Karpas-422 (cell line): Measurements from ENCODE around the gene CENPT. TPM values are rescaled to one million over a fixed set of nuclear protein-coding genes. Genes with fewer than 3 reads are reported as not detected.

Experiments
- DNase-seq: peaks from one replicate; pipeline ENCODE4 v3.0.0-alpha.2; 2015
- H2AFZ ChIP-seq: fragments of 200-600 bp; sonication (generic); 2 replicates; pipeline ENCODE4 v1.6.1; 2014; ENCODE audit warnings: antibody characterized with exemption, low read length, mixed read lengths
- H3K27ac ChIP-seq: fragments of 200-600 bp; sonication (generic); 2 replicates; pipeline ENCODE4 v1.5.1; 2014; ENCODE audit warnings: mild to moderate bottlenecking, low read length, moderate library complexity
- H3K27me3 ChIP-seq: fragments of 200-600 bp; sonication (generic); 2 replicates; pipeline ENCODE4 v1.6.1; 2014; ENCODE audit warnings: low read length, mixed read lengths
- H3K36me3 ChIP-seq: fragments of 200-600 bp; sonication (generic); 2 replicates; pipeline ENCODE4 v1.6.1; 2014; ENCODE audit warnings: low read length, mixed read lengths; ENCODE audit not compliant: insufficient read depth
- H3K4me1 ChIP-seq: fragments of 200-600 bp; sonication (generic); 2 replicates; pipeline ENCODE4 v1.6.1; 2014; ENCODE audit warnings: mild to moderate bottlenecking, low read length, mixed read lengths
- H3K4me2 ChIP-seq: fragments of 200-600 bp; sonication (generic); 2 replicates; pipeline ENCODE4 v1.6.1; 2014; ENCODE audit warnings: low read length, low read depth, mild to moderate bottlenecking; ENCODE audit not compliant: poor library complexity, severe bottlenecking
- H3K4me3 ChIP-seq: fragments of 200-600 bp; sonication (generic); 2 replicates; pipeline ENCODE4 v1.5.1; 2014; ENCODE audit warnings: mild to moderate bottlenecking, antibody characterized with exemption, low read length, mixed read lengths
- H3K79me2 ChIP-seq: fragments of 200-600 bp; sonication (generic); 2 replicates; pipeline ENCODE4 v1.6.1; 2014; ENCODE audit warnings: mild to moderate bottlenecking, low read length, mixed read lengths
- H3K9ac ChIP-seq: fragments of 200-600 bp; sonication (generic); 2 replicates; pipeline ENCODE4 v1.6.0; 2014; ENCODE audit warnings: low read length
- H3K9me2 ChIP-seq: fragments of 200-600 bp; sonication (generic), shearing (Covaris generic); replicated peaks from 2 replicates; pipeline ENCODE4 v1.6.0; 2014; ENCODE audit warnings: mild to moderate bottlenecking, low read length, moderate library complexity; ENCODE audit not compliant: insufficient read depth
- H3K9me3 ChIP-seq: fragments of 300-700, 200-600 bp; sonication (generic); 2 replicates; pipeline ENCODE4 v1.6.1; 2014; ENCODE audit warnings: low read length, mixed read lengths
- H4K20me1 ChIP-seq: fragments of 200-600 bp; sonication (generic); 2 replicates; pipeline ENCODE4 v1.6.1; 2014; ENCODE audit warnings: mild to moderate bottlenecking, antibody characterized with exemption, low read length, low read depth; ENCODE audit not compliant: insufficient read depth
- total RNA-seq: library from RNA; depleted of rRNA; stranded (reverse); fragments of >200 nt; shearing (Covaris generic); gene quantifications from 2 replicates; pipeline ENCODE4 v1.2.3, GENCODE V29; 2014; ENCODE audit warnings: low replicate concordance

Gene CENPT
- total RNA-seq, 1 experiment from 2014 or later = 22.0 TPM

DNA sequence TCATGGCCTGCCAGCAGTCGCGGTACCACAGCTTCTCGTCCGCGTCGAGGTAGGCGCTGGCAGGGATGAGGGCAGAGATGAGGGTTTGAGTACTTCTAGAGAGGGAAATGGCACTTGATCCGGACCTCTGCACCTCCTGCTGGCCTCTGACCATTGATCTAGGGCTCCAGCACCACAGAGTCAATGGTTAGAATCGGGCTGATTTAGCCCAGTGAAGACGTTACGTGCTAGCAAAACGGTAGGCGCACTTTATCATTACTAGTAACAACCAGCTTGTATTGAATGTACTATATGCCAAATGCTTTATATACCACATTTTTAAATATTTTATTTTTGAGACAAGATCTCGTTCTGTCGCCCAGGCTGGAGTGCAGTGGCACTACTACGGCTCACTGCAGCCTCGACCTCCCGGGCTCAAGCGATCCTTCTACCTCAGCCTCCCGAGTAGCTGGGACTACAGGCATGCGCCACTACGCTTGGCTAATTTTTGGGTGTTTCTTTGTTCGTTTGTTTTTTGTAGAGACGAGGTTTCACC is 40.3 kb downstream of the CENPT start:
- peak overlapping the region; percentile 73 for H3K9ac ChIP-seq

DNA sequence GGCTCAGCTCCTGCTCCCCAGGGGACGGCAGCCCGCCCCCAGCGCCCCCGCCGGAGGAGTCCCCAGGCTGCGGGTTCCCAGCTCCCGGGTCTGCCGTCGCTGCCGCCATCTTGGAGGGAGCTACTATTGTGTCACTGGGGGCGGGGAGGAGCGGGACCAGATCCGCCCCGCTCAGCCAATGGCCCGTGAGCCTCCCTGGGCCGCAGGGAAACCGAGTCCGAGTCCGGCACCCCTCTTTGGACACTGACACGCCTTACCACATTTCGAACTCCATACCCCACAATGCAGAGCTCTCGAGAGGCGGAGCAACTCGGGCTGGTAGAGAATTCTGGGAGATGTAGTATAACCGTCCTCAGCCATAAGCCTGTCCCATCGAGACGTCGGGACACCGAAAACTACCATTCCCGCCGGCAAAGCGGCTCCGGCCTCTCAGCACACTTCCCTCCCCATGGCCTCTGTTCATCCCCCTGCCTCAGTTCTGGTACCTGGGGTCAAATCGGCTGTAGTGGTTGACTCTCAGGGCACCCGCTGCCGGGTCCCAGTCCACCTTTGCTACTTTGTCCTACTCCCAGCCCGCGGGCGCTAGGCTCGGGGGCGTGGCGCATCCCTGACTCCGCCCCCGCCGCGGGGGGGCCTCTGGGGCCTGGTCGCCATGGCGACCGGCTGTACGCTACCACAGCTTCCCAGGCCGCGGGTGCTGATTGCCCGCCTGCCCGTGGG is 40.9 kb downstream of the CENPT start, which contains the start of the genes RANBP10 and TSNAXIP1:
Gene RANBP10 (minus strand): TSS at position 133 of the 720 bp plus-strand sequence. CDS start 24 bp downstream, at position 109.
Gene TSNAXIP1 (plus strand): TSS at position 462 of the 720 bp plus-strand sequence. CDS start 261 bp downstream, outside the sequence.
- Histone ChIP-seq H3K79me2 (peaks cover 43% of the 10 kb centered on the region), H4K20me1 (no peaks in the 10 kb centered on the region), H3K27ac (no peak within 1 kb of the TSS), H3K4me3 (peak within 1 kb of the TSS; percentile 87), H3K9me3 (no peaks in the 10 kb centered on the region), H3K9ac (peak within 1 kb of the TSS; percentile 84), H3K27me3 (no peaks in the 10 kb centered on the region), H3K4me2 (peak within 1 kb of the TSS; percentile 89), H3K4me1 (peaks cover 37% of the 10 kb centered on the region), H3K9me2 (no peaks in the 10 kb centered on the region), H2AFZ (peak within 1 kb of the TSS; percentile 95), H3K36me3 (peaks cover 14% of the 10 kb centered on the region)
- peak; percentile 99 for DNase-seq

More for the DNA sequence above, 40.3 kb downstream of the CENPT start:
- Histone ChIP-seq H3K27ac (no peak overlapping the region), H3K9me2 (no peaks in the 10 kb centered on the region), H3K4me3 (peak overlapping the region; percentile 87), H4K20me1 (0 out of 2 replicates have a peak, but pooled peaks cover 2% of the 10 kb centered on the region), H3K36me3 (peaks cover 11% of the 10 kb centered on the region), H3K27me3 (no peaks in the 10 kb centered on the region), H3K4me1 (peaks cover 31% of the 10 kb centered on the region), H2AFZ (peak overlapping the region; percentile 95), H3K79me2 (peaks cover 37% of the 10 kb centered on the region), H3K4me2 (peak overlapping the region; percentile 89), H3K9me3 (no peaks in the 10 kb centered on the region)
- DNase-seq = no peak

DNA sequence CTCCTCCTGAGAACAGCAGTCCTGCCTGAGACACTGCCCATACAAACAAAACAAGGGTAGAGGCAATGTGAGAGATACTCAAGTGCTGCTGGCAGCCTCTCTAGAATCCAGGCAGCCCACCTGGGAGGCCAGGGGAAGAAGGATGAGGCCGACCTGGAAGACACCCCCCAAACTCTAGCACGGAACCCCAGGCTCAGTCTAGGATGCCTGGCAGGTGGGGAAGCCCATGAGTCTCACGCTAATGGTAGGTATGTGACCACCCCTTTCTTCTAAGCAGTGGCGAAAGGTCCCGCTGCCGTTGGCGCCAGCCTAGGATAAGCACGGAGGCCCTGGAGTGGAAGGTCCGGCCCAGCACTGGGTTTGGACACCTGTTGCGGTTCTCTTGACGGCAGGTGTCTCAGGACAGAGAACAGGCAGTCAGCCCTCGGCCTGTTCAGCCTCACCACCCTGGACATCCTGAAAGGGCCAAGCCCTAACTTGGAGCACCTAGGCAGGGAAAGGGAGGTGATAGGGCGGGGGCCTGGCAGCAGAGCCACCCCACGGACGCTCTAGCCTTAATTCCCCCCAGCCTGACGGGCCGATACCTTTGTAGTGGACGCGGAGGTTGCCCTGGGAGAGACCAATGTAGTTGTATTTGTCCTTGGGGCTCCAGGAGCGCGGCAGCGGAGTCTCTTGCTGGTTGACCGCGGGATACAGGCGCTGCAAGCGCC is 41.6 kb downstream of the CENPT start:
- Histone ChIP-seq H3K79me2 (peaks cover 50% of the 10 kb centered on the region), H3K36me3 (peaks cover 14% of the 10 kb centered on the region), H3K4me2 (peak overlapping the region; percentile 72), H3K4me3 (peak overlapping the region; percentile 87), H2AFZ (peak overlapping the region; percentile 67; the same call in 1 of the 2 replicates), H4K20me1 (no peaks in the 10 kb centered on the region), H3K9me2 (no peaks in the 10 kb centered on the region), H3K9ac (peak overlapping the region; percentile 84), H3K4me1 (peaks cover 38% of the 10 kb centered on the region), H3K27me3 (no peaks in the 10 kb centered on the region), H3K27ac (no peak overlapping the region), H3K9me3 (no peaks in the 10 kb centered on the region)
- no peak for DNase-seq

DNA sequence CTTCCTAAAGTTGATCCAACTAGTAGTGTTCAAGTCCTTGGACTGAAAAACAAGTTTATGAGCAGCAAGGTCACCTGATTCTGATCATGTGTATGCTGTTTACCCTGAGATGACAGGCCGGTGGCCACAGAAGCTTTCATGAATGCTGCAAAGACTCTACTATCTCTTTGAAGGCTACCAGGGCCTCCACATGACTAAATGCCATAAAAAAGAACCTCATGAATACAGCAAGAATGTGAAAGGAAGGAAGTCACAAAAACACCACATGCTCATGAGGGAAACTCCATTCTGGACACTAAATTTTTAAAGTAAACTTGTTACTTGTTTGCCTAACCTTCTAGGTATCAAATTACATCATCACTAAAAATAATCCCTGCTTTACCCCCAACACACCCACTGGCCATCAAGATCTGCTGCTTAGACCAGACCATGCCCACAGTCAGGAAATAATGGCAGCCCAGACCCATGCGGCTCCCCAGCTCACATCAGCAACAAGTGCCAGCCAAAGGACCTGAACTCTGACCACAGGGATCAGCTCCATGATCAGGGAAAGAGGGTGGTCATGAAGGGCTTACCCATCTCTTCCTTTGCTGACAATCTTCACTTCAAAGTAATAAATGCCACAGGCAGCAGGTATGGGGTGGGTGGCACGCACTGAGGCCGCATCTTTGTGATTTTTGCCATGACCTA is 42.5 kb downstream of the CENPT start:
- no peak for DNase-seq
- Histone ChIP-seq H3K4me3 (peak overlapping the region; percentile 87), H3K27me3 (no peaks in the 10 kb centered on the region), H4K20me1 (no peaks in the 10 kb centered on the region), H3K36me3 (peaks cover 14% of the 10 kb centered on the region), H3K27ac (no peak overlapping the region), H3K4me1 (peaks cover 38% of the 10 kb centered on the region), H3K79me2 (peaks cover 59% of the 10 kb centered on the region), H3K9me2 (no peaks in the 10 kb centered on the region), H3K9ac (peak overlapping the region; percentile 84), H2AFZ (no peak overlapping the region), H3K4me2 (peak overlapping the region; percentile 72), H3K9me3 (no peaks in the 10 kb centered on the region)

DNA sequence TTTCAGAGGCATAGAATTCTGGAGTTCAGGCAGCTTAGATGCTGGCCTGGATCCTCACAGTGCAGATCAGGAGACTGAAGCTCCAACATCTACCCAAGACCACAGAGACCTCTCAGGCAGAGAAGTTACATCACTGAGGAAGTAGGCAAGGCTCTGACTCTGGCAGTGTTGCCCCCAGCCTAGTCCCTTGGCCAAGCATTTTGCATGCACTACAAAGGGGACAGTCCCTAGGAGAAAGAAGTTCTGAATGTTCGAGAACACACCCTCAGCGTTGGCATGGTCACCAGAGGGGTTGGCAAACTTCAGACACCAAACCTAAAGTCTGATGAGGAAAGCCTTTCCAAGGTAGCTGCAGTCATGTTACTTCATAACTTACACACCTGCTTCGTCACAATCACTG is 43.6 kb downstream of the CENPT start:
- peaks cover 38% of the 10 kb centered on the region for H3K4me1 ChIP-seq
- no peak overlapping the region for H3K9ac ChIP-seq
- no peak overlapping the region for H3K4me2 ChIP-seq
- no peaks in the 10 kb centered on the region for H4K20me1 ChIP-seq
- H3K4me3 ChIP-seq = no peak overlapping the region
- no peak overlapping the region for H2AFZ ChIP-seq
- no peaks in the 10 kb centered on the region for H3K9me3 ChIP-seq
- no peak for DNase-seq
- H3K79me2 ChIP-seq = peaks cover 62% of the 10 kb centered on the region
- H3K27ac ChIP-seq = no peak overlapping the region
- no peaks in the 10 kb centered on the region for H3K27me3 ChIP-seq
- no peaks in the 10 kb centered on the region for H3K9me2 ChIP-seq
- peaks cover 14% of the 10 kb centered on the region for H3K36me3 ChIP-seq

DNA sequence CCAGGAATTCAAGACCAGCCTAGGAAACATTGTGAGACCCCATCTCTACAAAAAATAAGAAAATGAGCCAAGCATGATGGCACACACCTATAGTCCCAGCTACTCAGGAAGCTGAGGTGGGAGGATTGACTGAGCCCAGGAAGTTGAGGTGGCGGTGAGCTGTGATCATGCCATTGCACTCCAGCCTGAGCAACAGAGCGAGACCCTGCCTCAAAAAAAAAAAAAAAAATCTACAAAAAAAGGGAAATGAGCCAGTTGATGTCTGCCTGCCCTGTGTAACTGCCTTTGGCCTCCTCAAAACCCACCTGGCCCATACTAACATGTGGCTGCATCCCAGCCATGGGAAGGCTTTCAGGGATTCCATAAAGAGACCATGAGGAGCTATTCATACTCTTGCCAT is 45.6 kb downstream of the CENPT start:
- no peak overlapping the region for H3K9ac ChIP-seq
- peak overlapping the region; percentile 27 for H3K4me2 ChIP-seq
- peak overlapping the region; percentile 62 for H3K27ac ChIP-seq
- DNase-seq = peak; percentile 72
- no peaks in the 10 kb centered on the region for H4K20me1 ChIP-seq
- peaks cover 76% of the 10 kb centered on the region for H3K79me2 ChIP-seq
- H3K27me3 ChIP-seq = no peaks in the 10 kb centered on the region
- peaks cover 28% of the 10 kb centered on the region for H3K4me1 ChIP-seq
- no peaks in the 10 kb centered on the region for H3K9me3 ChIP-seq
- H3K9me2 ChIP-seq = no peaks in the 10 kb centered on the region
- peaks cover 14% of the 10 kb centered on the region for H3K36me3 ChIP-seq
- H2AFZ ChIP-seq = no peak overlapping the region
- no peak overlapping the region for H3K4me3 ChIP-seq

DNA sequence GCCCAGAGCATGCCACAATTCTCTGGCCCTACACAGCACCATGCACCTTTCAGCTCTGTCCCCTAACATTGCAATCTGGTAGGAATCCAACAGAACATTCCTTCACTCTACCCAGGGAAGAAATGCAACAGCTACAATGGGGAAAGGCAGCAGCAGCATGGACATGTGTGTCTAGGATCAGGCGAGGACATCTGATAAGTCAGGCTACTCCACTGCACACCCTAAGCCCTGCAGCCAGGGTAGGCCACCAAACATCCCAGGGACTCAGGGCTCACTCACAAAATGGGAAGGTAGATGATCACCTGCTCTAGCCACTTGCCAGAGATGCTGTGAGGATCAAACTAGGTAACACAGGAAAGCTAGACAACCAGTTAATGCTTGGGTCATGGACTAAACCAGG is 46.3 kb downstream of the CENPT start:
- peaks cover 14% of the 10 kb centered on the region for H3K36me3 ChIP-seq
- no peak overlapping the region for H3K4me2 ChIP-seq
- H3K27me3 ChIP-seq = no peaks in the 10 kb centered on the region
- H2AFZ ChIP-seq = no peak overlapping the region
- no peak overlapping the region for H3K9ac ChIP-seq
- H3K4me1 ChIP-seq = peaks cover 28% of the 10 kb centered on the region
- no peaks in the 10 kb centered on the region for H3K9me2 ChIP-seq
- peak overlapping the region; percentile 62 for H3K27ac ChIP-seq
- no peak for DNase-seq
- no peaks in the 10 kb centered on the region for H3K9me3 ChIP-seq
- H3K79me2 ChIP-seq = peaks cover 82% of the 10 kb centered on the region
- no peaks in the 10 kb centered on the region for H4K20me1 ChIP-seq
- no peak overlapping the region for H3K4me3 ChIP-seq
